ENCODE measurements around the gene HYOU1.

DNA sequence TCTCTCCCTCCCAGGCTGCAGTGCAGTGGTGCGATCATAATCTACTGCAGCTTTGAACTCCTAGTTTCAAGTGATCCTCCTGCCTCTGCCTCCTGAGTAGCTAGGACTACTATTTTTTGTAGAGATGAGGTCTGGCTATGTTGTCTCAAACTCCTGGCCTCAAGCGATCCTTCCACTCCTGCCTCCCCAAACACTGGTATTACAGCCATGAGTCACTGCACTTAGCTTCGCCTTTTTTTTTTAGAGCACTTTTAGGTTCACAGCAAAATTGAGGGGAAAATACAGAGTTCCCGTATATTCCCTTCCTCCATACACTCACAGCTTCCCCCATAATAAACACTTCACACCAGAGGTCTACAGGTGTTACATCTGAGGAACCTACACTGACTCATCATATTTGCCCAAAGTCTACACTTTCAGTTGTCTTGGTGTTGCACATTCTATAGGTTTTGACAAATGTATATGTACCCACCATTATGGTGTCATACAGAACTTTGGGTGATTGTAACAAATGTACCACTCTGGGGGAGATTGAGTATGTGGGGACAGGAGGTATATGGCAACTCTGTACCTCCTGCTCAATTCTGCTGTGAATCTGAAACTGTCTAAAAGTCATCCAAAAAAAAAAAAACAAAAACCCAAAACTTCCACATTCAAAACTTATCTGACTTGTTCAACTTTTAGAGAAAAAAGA, 15.0 kb downstream of the HYOU1 start:
- TF ChIP-seq, protein P1, sequence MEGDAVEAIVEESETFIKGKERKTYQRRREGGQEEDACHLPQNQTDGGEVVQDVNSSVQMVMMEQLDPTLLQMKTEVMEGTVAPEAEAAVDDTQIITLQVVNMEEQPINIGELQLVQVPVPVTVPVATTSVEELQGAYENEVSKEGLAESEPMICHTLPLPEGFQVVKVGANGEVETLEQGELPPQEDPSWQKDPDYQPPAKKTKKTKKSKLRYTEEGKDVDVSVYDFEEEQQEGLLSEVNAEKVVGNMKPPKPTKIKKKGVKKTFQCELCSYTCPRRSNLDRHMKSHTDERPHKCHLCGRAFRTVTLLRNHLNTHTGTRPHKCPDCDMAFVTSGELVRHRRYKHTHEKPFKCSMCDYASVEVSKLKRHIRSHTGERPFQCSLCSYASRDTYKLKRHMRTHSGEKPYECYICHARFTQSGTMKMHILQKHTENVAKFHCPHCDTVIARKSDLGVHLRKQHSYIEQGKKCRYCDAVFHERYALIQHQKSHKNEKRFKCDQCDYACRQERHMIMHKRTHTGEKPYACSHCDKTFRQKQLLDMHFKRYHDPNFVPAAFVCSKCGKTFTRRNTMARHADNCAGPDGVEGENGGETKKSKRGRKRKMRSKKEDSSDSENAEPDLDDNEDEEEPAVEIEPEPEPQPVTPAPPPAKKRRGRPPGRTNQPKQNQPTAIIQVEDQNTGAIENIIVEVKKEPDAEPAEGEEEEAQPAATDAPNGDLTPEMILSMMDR (IDR thresholded peaks at IDR 0.05), result no peak
- TF ChIP-seq POLR2A (IDR thresholded peaks at IDR 0.05) (no peak), POLR2AphosphoS5 (IDR thresholded peaks at IDR 0.05) (no peak), EP300 (IDR thresholded peaks at IDR 0.05) (no peak)

Data from sigmoid colon (tissue), 4 donors.